T-helper 17 cell (primary cell): Measurements from ENCODE around the gene FXN. TPM values are rescaled to one million over a fixed set of nuclear protein-coding genes. Genes with fewer than 3 reads are reported as not detected.
"Not testable (repeated sequence)": the region's sequence is repeated elsewhere in the genome, so short reads cannot be mapped to it uniquely, and the experiment has no call there.

Source experiments
- ATAC-seq: fragments of 150-1000 bp; cut with Tn5 transposase; 2 replicates; pipeline ENCODE4 v1.10.0; 2021; ENCODE audit warnings: mild to moderate bottlenecking, moderate library complexity
- DNase-seq, 3 donors: peaks; one replicate each; pipeline versions ENCODE4 v3.0.0 to v3.0.0-alpha.2; 2020 to 2021
- H3K9me3 ChIP-seq: one replicate; pipeline ENCODE4 v1.7.0; 2013; ENCODE audit warnings: low read length, mild to moderate bottlenecking; ENCODE audit not compliant: control insufficient read depth, poor library complexity, severe bottlenecking
- H3K27ac Mint-ChIP-seq: one replicate; pipeline ENCODE4 v1.8.0; 2022; ENCODE audit warnings: mild to moderate bottlenecking, moderate library complexity, mixed read lengths
- H3K27me3 Mint-ChIP-seq: one replicate; pipeline ENCODE4 v1.8.0; 2022; ENCODE audit warnings: mixed read lengths
- H3K36me3 Mint-ChIP-seq: one replicate; pipeline ENCODE4 v1.8.0; 2022; ENCODE audit warnings: low read depth, mixed read lengths
- H3K4me1 Mint-ChIP-seq: one replicate; pipeline ENCODE4 v1.8.0; 2022; ENCODE audit warnings: mild to moderate bottlenecking, mixed read lengths
- H3K4me3 Mint-ChIP-seq: one replicate; pipeline ENCODE4 v1.8.0; 2022; ENCODE audit warnings: mild to moderate bottlenecking, moderate library complexity, mixed read lengths
- total RNA-seq, 4 donors: library from RNA in 2 of 4; stranded (reverse) in 2 of 4; gene quantifications; one replicate each; pipeline ENCODE4 v1.2.3 and lab custom pipeline; 2022 to 2026

The FXN gene
- total RNA-seq, 2 donors from 2014 or later: 11.7 to 16.2 TPM

- ATAC-seq (no peak), DNase-seq (no peak)
- H3K27ac Mint-ChIP-seq: no peak overlapping the region
- no peak overlapping the region for H3K4me3 Mint-ChIP-seq
- no peaks in the 10 kb centered on the region for H3K9me3 ChIP-seq
- no peaks in the 10 kb centered on the region for H3K36me3 Mint-ChIP-seq
- H3K4me1 Mint-ChIP-seq: no peaks in the 10 kb centered on the region
- H3K27me3 Mint-ChIP-seq: no peaks in the 10 kb centered on the region
Observed at GRCh38 chr9:69104830-69105527, 69.4 kb downstream of the FXN start.

DNA sequence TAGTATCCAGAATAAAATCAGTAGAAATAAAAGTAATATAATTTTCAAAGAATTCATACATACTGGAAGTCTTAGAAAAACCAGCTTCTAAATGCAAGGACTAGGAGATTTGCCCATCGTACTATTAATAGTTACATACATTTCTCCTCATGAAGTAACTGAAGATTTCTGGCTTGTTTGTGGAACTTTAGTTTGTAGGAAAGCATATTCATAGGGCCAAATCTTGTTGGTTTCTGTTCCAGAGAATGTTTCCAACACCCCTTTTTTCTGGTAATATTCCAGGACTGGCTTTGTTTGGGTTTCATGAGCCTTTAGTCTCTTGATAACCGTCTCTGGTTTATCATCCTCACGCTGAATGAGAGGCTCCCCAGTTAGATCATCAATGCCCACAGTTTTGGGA is 72.2 kb downstream of the FXN start:
- no peaks in the 10 kb centered on the region for H3K36me3 Mint-ChIP-seq
- H3K27ac Mint-ChIP-seq: no peak overlapping the region
- DNase-seq (no peak), ATAC-seq (no peak)
- no peaks in the 10 kb centered on the region for H3K9me3 ChIP-seq
- H3K4me3 Mint-ChIP-seq: no peak overlapping the region
- H3K4me1 Mint-ChIP-seq: no peaks in the 10 kb centered on the region
- H3K27me3 Mint-ChIP-seq: no peaks in the 10 kb centered on the region

DNA sequence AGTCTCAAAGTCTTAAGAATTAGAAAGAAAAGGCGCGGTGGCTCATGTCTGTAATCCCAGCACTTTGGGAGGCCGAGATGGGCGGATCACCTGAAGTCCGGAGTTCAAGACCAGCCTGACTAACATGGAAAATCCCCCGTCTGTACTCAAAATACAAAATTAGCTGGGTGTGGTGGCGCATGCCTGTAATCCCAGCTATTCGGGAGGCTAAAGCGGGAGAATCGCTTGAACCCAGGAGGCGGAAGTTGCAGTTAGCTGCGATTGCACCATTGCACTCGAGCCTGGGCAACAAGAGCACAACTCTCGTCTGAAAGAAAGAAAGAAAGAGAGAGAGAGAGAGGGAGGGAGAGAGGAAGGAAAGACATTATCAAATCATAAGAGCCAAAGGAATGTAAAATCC is 73.2 kb downstream of the FXN start:
- H3K36me3 Mint-ChIP-seq, H3K27me3 Mint-ChIP-seq, ATAC-seq, H3K27ac Mint-ChIP-seq, DNase-seq, H3K4me3 Mint-ChIP-seq, H3K4me1 Mint-ChIP-seq, H3K9me3 ChIP-seq: not testable (repeated sequence)

DNA sequence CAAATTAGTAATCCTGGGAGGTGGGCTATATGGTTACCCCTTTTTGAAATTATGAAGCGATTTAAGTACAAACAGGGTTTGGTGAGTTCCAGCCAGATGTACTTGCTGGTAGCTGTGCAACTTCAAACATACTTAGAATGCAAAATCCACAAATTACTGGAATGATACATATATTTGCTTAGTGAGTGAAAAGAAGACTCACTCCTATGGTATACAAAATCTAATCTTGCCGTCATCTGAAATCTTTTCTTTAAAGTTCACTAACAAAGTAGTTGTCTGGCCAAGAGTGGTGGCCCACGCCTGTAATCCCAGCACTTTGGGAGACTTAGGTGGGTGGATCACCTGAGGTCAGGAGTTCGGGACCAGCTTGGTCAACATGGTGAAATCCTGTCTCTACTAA is 73.6 kb downstream of the FXN start:
- ATAC-seq (no peak), DNase-seq (no peak)
- Mint-ChIP-seq H3K4me1 (no peaks in the 10 kb centered on the region), H3K27me3 (no peaks in the 10 kb centered on the region), H3K36me3 (no peaks in the 10 kb centered on the region), H3K27ac (no peak overlapping the region), H3K4me3 (no peak overlapping the region)
- no peaks in the 10 kb centered on the region for H3K9me3 ChIP-seq

GRCh38 chr9:69112646-69113045 is 77.1 kb downstream of the FXN start:
- H3K9me3 ChIP-seq, H3K27ac Mint-ChIP-seq, H3K36me3 Mint-ChIP-seq, H3K4me1 Mint-ChIP-seq, ATAC-seq, DNase-seq, H3K27me3 Mint-ChIP-seq, H3K4me3 Mint-ChIP-seq: not testable (repeated sequence)

GRCh38 chr9:69115621-69116020 is 80.1 kb downstream of the FXN start:
- no peaks in the 10 kb centered on the region for H3K36me3 Mint-ChIP-seq
- ATAC-seq (no peak), DNase-seq (no peak)
- H3K4me3 Mint-ChIP-seq: no peak overlapping the region
- H3K9me3 ChIP-seq: no peaks in the 10 kb centered on the region
- H3K27ac Mint-ChIP-seq: no peak overlapping the region
- no peaks in the 10 kb centered on the region for H3K27me3 Mint-ChIP-seq
- no peaks in the 10 kb centered on the region for H3K4me1 Mint-ChIP-seq

GRCh38 chr9:69118656-69119055 is 83.1 kb downstream of the FXN start:
- no peaks in the 10 kb centered on the region for H3K36me3 Mint-ChIP-seq
- H3K9me3 ChIP-seq: no peaks in the 10 kb centered on the region
- no peak for ATAC-seq
- DNase-seq: no peak
- H3K4me1 Mint-ChIP-seq: peaks cover 10% of the 10 kb centered on the region
- H3K27ac Mint-ChIP-seq: no peak overlapping the region
- H3K27me3 Mint-ChIP-seq: no peaks in the 10 kb centered on the region
- no peak overlapping the region for H3K4me3 Mint-ChIP-seq

DNA sequence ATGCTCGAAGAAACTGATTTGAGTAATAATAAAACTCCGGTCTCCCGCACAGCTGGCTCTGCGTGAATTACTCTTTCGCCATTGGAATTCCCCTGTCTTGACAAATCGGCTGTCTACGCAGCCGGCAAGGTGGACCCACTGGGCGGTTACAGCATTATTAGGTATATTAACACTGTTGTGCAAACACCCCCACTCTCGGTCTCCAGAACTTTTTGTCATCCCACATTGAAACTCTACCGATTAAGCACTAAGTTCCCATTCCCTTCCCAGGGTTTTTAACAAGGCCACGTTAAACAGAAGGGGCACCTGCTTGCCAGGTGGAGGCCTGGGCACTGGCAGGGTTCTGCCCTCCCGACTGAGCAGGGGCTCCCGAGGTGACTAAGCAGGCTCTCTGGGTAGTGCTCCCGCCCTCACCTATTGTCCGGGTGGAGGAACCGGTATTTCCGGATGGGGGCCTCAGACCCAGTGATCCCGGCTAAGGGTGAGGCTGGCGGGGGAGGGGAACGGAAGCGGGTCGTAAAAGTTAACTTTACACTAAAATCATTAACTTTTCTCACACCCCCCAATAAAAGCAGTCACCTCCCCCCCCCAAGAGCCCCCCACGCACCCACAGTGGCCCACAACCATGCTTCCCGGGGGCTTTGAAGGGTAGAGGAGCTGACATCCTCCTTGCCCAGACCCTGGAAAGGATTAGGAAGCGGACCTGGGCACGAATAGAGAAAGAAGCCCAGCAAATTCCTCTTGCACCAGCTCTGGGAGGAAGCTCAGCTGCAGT is 85.0 kb downstream of the FXN start:
- Mint-ChIP-seq H3K4me1 (peaks cover 10% of the 10 kb centered on the region), H3K27ac (peak overlapping the region; percentile 47), H3K27me3 (no peaks in the 10 kb centered on the region), H3K4me3 (peak overlapping the region; percentile 97), H3K36me3 (no peaks in the 10 kb centered on the region)
- no peak for DNase-seq
- H3K9me3 ChIP-seq: no peaks in the 10 kb centered on the region
- no peak for ATAC-seq

GRCh38 chr9:69121155-69122081 is 85.9 kb downstream of the FXN start:
- no peaks in the 10 kb centered on the region for H3K36me3 Mint-ChIP-seq
- DNase-seq (peak in 2 of 3 donors; percentile 8 to 23), ATAC-seq (peak; percentile 70)
- peak overlapping the region; percentile 97 for H3K4me3 Mint-ChIP-seq
- H3K9me3 ChIP-seq: no peaks in the 10 kb centered on the region
- H3K27me3 Mint-ChIP-seq: no peaks in the 10 kb centered on the region
- peaks cover 10% of the 10 kb centered on the region for H3K4me1 Mint-ChIP-seq
- H3K27ac Mint-ChIP-seq: peak overlapping the region; percentile 87

GRCh38 chr9:69122082-69122548 is 86.6 kb downstream of the FXN start:
- Mint-ChIP-seq H3K27ac (peak overlapping the region; percentile 87), H3K36me3 (no peaks in the 10 kb centered on the region), H3K27me3 (no peaks in the 10 kb centered on the region), H3K4me3 (peak overlapping the region; percentile 97), H3K4me1 (peaks cover 10% of the 10 kb centered on the region)
- no peaks in the 10 kb centered on the region for H3K9me3 ChIP-seq
- DNase-seq (peak in 2 of 3 donors; percentile 9 to 41), ATAC-seq (peak; percentile 81)

GRCh38 chr9:69122549-69123141 is 87.1 kb downstream of the FXN start:
- ATAC-seq: peak; percentile 55
- peak overlapping the region; percentile 87 for H3K27ac Mint-ChIP-seq
- no peak for DNase-seq
- no peaks in the 10 kb centered on the region for H3K9me3 ChIP-seq
- H3K4me1 Mint-ChIP-seq: peaks cover 10% of the 10 kb centered on the region
- H3K36me3 Mint-ChIP-seq: no peaks in the 10 kb centered on the region
- peak overlapping the region; percentile 97 for H3K4me3 Mint-ChIP-seq
- H3K27me3 Mint-ChIP-seq: no peaks in the 10 kb centered on the region

- Mint-ChIP-seq H3K4me3 (no peak overlapping the region), H3K27ac (no peak overlapping the region), H3K4me1 (peaks cover 12% of the 10 kb centered on the region), H3K36me3 (peaks cover 5% of the 10 kb centered on the region), H3K27me3 (no peaks in the 10 kb centered on the region)
- DNase-seq (no peak), ATAC-seq (no peak)
- no peaks in the 10 kb centered on the region for H3K9me3 ChIP-seq
Observed at GRCh38 chr9:69130456-69131441, 95.2 kb downstream of the FXN start.
